Adipocyte (in vitro differentiated cells): ENCODE results near the gene ZRANB3.
A peak's percentile ranks its signal among the peaks of the same experiment; 100 is the strongest.

Experiments used
- DNase-seq: peaks from one replicate; pipeline ENCODE4 v3.0.0-alpha.2; 2015; ENCODE audit warnings: low read depth
- H3K27me3 ChIP-seq: replicated peaks from 2 replicates; pipeline ENCODE4 v1.7.0; 2013; ENCODE audit warnings: mild to moderate bottlenecking, low read length, moderate library complexity; ENCODE audit not compliant: control insufficient read depth, insufficient read depth
- H3K36me3 ChIP-seq: 2 replicates; pipeline ENCODE4 v1.7.0; 2013; ENCODE audit warnings: low read length, mild to moderate bottlenecking, moderate library complexity; ENCODE audit not compliant: control insufficient read depth, insufficient read depth, severe bottlenecking
- H3K4me1 ChIP-seq: 2 replicates; pipeline ENCODE4 v1.7.0; 2013; ENCODE audit warnings: mild to moderate bottlenecking, low read length, moderate library complexity; ENCODE audit not compliant: control insufficient read depth, insufficient read depth
- H3K4me3 ChIP-seq: 2 replicates; pipeline ENCODE4 v1.7.0; 2013; ENCODE audit warnings: mild to moderate bottlenecking, low read length, moderate library complexity
- H3K9ac ChIP-seq: 2 replicates; pipeline ENCODE4 v1.7.0; 2013; ENCODE audit warnings: mild to moderate bottlenecking, low read length, moderate library complexity
- H3K9me3 ChIP-seq: 2 replicates; pipeline ENCODE4 v1.7.0; 2013; ENCODE audit warnings: mild to moderate bottlenecking, low read length, moderate library complexity; ENCODE audit not compliant: control insufficient read depth

The ZRANB3 gene

GRCh38 chr2:135157856-135158255 is 373.2 kb downstream of the ZRANB3 start:
- no peak for DNase-seq
- H3K27me3 ChIP-seq: no peaks in the 10 kb centered on the region
- H3K9ac ChIP-seq: no peak overlapping the region
- no peaks in the 10 kb centered on the region for H3K9me3 ChIP-seq
- no peak overlapping the region for H3K4me3 ChIP-seq
- no peaks in the 10 kb centered on the region for H3K4me1 ChIP-seq
- peaks cover 81% of the 10 kb centered on the region for H3K36me3 ChIP-seq

- no peaks in the 10 kb centered on the region for H3K27me3 ChIP-seq
- no peak overlapping the region for H3K4me3 ChIP-seq
- no peak overlapping the region for H3K9ac ChIP-seq
- no peaks in the 10 kb centered on the region for H3K4me1 ChIP-seq
- no peaks in the 10 kb centered on the region for H3K9me3 ChIP-seq
- DNase-seq: no peak
- H3K36me3 ChIP-seq: peaks cover 92% of the 10 kb centered on the region
Observed at GRCh38 chr2:135154962-135155361, 376.1 kb downstream of the ZRANB3 start.

- Histone ChIP-seq H3K36me3 (peaks cover 71% of the 10 kb centered on the region), H3K9me3 (no peaks in the 10 kb centered on the region), H3K9ac (no peak overlapping the region), H3K4me1 (peaks cover 8% of the 10 kb centered on the region), H3K27me3 (no peaks in the 10 kb centered on the region), H3K4me3 (no peak overlapping the region)
- DNase-seq: peak; percentile 3
Observed at GRCh38 chr2:135152361-135152760, 378.7 kb downstream of the ZRANB3 start.

GRCh38 chr2:135151615-135152014 is 379.4 kb downstream of the ZRANB3 start:
- H3K9ac ChIP-seq: no peak overlapping the region

GRCh38 chr2:135150725-135151124 is 380.3 kb downstream of the ZRANB3 start:
- Histone ChIP-seq H3K4me3 (no peak overlapping the region), H3K36me3 (peaks cover 55% of the 10 kb centered on the region), H3K9me3 (no peaks in the 10 kb centered on the region), H3K9ac (no peak overlapping the region), H3K27me3 (no peaks in the 10 kb centered on the region), H3K4me1 (peaks cover 8% of the 10 kb centered on the region)
- no peak for DNase-seq

More at GRCh38 chr2:135151615-135152014, 379.4 kb downstream of the ZRANB3 start:
- Histone ChIP-seq H3K4me1 (peaks cover 8% of the 10 kb centered on the region), H3K9me3 (no peaks in the 10 kb centered on the region), H3K36me3 (peaks cover 64% of the 10 kb centered on the region), H3K27me3 (no peaks in the 10 kb centered on the region), H3K4me3 (no peak overlapping the region)
- no peak for DNase-seq

GRCh38 chr2:135149251-135149650 is 381.8 kb downstream of the ZRANB3 start:
- H3K9me3 ChIP-seq: no peaks in the 10 kb centered on the region
- no peak overlapping the region for H3K9ac ChIP-seq
- peak; percentile 26 for DNase-seq
- H3K27me3 ChIP-seq: no peaks in the 10 kb centered on the region
- peaks cover 16% of the 10 kb centered on the region for H3K4me1 ChIP-seq
- peaks cover 42% of the 10 kb centered on the region for H3K36me3 ChIP-seq
- no peak overlapping the region for H3K4me3 ChIP-seq

- peaks cover 35% of the 10 kb centered on the region for H3K36me3 ChIP-seq
- H3K9ac ChIP-seq: no peak overlapping the region
- H3K4me1 ChIP-seq: peaks cover 16% of the 10 kb centered on the region
- no peak for DNase-seq
- H3K4me3 ChIP-seq: peak overlapping the region; percentile 26
- peaks cover 8% of the 10 kb centered on the region for H3K9me3 ChIP-seq
- H3K27me3 ChIP-seq: no peaks in the 10 kb centered on the region
Observed at GRCh38 chr2:135144343-135144742, 386.7 kb downstream of the ZRANB3 start.

GRCh38 chr2:135142323-135142722 is 388.7 kb downstream of the ZRANB3 start:
- Histone ChIP-seq H3K9ac (no peak overlapping the region), H3K9me3 (peaks cover 8% of the 10 kb centered on the region), H3K27me3 (no peaks in the 10 kb centered on the region), H3K4me1 (peaks cover 10% of the 10 kb centered on the region), H3K4me3 (no peak overlapping the region), H3K36me3 (peaks cover 55% of the 10 kb centered on the region)
- no peak for DNase-seq

GRCh38 chr2:135140606-135141005 is 390.4 kb downstream of the ZRANB3 start:
- Histone ChIP-seq H3K36me3 (peaks cover 72% of the 10 kb centered on the region), H3K9me3 (peaks cover 8% of the 10 kb centered on the region), H3K27me3 (no peaks in the 10 kb centered on the region), H3K9ac (no peak overlapping the region), H3K4me1 (peaks cover 10% of the 10 kb centered on the region), H3K4me3 (no peak overlapping the region)
- DNase-seq: no peak

GRCh38 chr2:135132314-135132713 is 398.7 kb downstream of the ZRANB3 start:
- Histone ChIP-seq H3K4me3 (no peak overlapping the region), H3K4me1 (peaks cover 5% of the 10 kb centered on the region), H3K36me3 (peaks cover 88% of the 10 kb centered on the region), H3K9ac (no peak overlapping the region), H3K9me3 (no peaks in the 10 kb centered on the region), H3K27me3 (no peaks in the 10 kb centered on the region)
- peak; percentile 54 for DNase-seq

- Histone ChIP-seq H3K4me3 (no peak overlapping the region), H3K9ac (no peak overlapping the region), H3K9me3 (no peaks in the 10 kb centered on the region), H3K36me3 (peaks cover 85% of the 10 kb centered on the region), H3K4me1 (peaks cover 5% of the 10 kb centered on the region), H3K27me3 (no peaks in the 10 kb centered on the region)
- no peak for DNase-seq
Observed at GRCh38 chr2:135130751-135131150, 400.3 kb downstream of the ZRANB3 start.

- H3K4me3 ChIP-seq: no peak overlapping the region
- peaks cover 72% of the 10 kb centered on the region for H3K36me3 ChIP-seq
- no peak for DNase-seq
- H3K4me1 ChIP-seq: no peaks in the 10 kb centered on the region
- H3K9ac ChIP-seq: no peak overlapping the region
- H3K27me3 ChIP-seq: no peaks in the 10 kb centered on the region
- H3K9me3 ChIP-seq: no peaks in the 10 kb centered on the region
Observed at GRCh38 chr2:135125940-135126339, 405.1 kb downstream of the ZRANB3 start.
